Mesothelial cell of epicardium (in vitro differentiated cells): ENCODE data around the gene TRIM29. TPM values are rescaled to one million over a fixed set of nuclear protein-coding genes. Genes with fewer than 3 reads are reported as not detected.
"Not testable (repeated sequence)": the region's sequence is repeated elsewhere in the genome, so short reads cannot be mapped to it uniquely, and the experiment has no call there.

Experiments
- DNase-seq, 2 experiments: peaks; one replicate each; pipeline ENCODE4 v3.0.0; 2021; ENCODE audit warnings: low spot score in 2 of 2; ENCODE audit not compliant: unreplicated experiment in 2 of 2
- H3K27ac Mint-ChIP-seq: 2 replicates; pipeline ENCODE4 v1.8.0; 2021; ENCODE audit warnings: mixed read lengths
- H3K27me3 Mint-ChIP-seq: 2 replicates; pipeline ENCODE4 v1.8.0; 2021; ENCODE audit warnings: low read depth, mixed read lengths
- H3K36me3 Mint-ChIP-seq: 2 replicates; pipeline ENCODE4 v1.8.0; 2021; ENCODE audit warnings: mixed read lengths
- H3K4me1 Mint-ChIP-seq: 2 replicates; pipeline ENCODE4 v1.8.0; 2021; ENCODE audit warnings: mixed read lengths
- H3K4me3 Mint-ChIP-seq: 2 replicates; pipeline ENCODE4 v1.8.0; 2021; ENCODE audit warnings: mild to moderate bottlenecking, moderate library complexity, mixed read lengths
- H3K9me3 Mint-ChIP-seq: 2 replicates; pipeline ENCODE4 v1.8.0; 2021; ENCODE audit warnings: mixed read lengths
- total RNA-seq: library from RNA; stranded (reverse); gene quantifications from 3 replicates; pipeline ENCODE4 v1.2.1, GENCODE V29; 2021
- TF ChIP-seq, protein P1 (sequence below): fragments of 200-600 bp; sonication (generic); IDR thresholded peaks from one replicate; pipeline ENCODE4 v1.5.0; 2021; ENCODE audit warnings: antibody characterized with exemption; ENCODE audit not compliant: unreplicated experiment

Gene TRIM29
- total RNA-seq, 1 donor from 2014 or later, result 7.9 TPM

DNA sequence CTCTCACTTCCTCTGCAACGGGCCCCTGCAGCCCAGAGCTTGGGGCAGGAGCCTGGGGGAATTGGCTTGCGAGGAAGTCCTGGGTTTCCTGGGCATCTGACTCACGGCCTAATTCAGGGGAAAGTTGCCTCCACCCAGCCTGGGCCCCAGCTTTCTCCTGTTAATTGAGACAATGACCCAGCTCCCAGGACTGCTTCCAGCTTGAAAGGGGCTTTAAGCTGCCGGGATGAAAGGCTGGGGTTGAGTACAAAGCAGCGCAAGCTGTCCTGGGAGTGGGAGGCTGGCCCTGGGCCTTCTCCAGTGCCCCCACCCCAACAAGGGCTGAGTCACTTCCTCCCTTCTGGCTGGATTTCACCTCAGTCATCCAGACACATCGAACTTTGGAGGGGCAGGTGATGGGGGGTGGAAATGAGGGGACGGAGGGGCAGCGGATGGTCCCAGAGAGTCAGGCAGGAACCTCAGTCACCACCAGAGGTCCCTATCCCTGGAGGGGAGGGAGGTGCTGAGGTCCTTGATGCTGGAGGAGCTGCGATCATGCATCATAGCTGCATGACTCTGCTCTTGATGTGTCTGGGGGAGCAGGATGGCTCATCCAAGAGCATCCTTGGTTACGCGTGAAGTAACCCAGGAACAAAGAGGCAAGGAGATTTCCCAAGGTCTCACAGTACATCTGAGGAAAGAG is 42.8 kb upstream of the TRIM29 start:
- peak overlapping the region; percentile 43 for H3K27ac Mint-ChIP-seq
- DNase-seq, result peak in 1 of 2 experiments; percentile 35
- peaks cover 47% of the 10 kb centered on the region for H3K4me1 Mint-ChIP-seq
- no peaks in the 10 kb centered on the region for H3K9me3 Mint-ChIP-seq
- no peaks in the 10 kb centered on the region for H3K36me3 Mint-ChIP-seq
- peaks cover 10% of the 10 kb centered on the region for H3K27me3 Mint-ChIP-seq
- TF ChIP-seq, protein P1, sequence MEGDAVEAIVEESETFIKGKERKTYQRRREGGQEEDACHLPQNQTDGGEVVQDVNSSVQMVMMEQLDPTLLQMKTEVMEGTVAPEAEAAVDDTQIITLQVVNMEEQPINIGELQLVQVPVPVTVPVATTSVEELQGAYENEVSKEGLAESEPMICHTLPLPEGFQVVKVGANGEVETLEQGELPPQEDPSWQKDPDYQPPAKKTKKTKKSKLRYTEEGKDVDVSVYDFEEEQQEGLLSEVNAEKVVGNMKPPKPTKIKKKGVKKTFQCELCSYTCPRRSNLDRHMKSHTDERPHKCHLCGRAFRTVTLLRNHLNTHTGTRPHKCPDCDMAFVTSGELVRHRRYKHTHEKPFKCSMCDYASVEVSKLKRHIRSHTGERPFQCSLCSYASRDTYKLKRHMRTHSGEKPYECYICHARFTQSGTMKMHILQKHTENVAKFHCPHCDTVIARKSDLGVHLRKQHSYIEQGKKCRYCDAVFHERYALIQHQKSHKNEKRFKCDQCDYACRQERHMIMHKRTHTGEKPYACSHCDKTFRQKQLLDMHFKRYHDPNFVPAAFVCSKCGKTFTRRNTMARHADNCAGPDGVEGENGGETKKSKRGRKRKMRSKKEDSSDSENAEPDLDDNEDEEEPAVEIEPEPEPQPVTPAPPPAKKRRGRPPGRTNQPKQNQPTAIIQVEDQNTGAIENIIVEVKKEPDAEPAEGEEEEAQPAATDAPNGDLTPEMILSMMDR, result no peak
- H3K4me3 Mint-ChIP-seq, result no peak overlapping the region

- H3K36me3 Mint-ChIP-seq, H3K4me3 Mint-ChIP-seq, H3K9me3 Mint-ChIP-seq: not testable (repeated sequence)
- Mint-ChIP-seq H3K27ac (peak overlapping the region; percentile 43), H3K27me3 (peaks cover 17% of the 10 kb centered on the region), H3K4me1 (peaks cover 40% of the 10 kb centered on the region)
- DNase-seq, result peak in 1 of 2 experiments; percentile 26
Measured at GRCh38 chr11:120180063-120180462, 42.1 kb upstream of the TRIM29 start.

DNA sequence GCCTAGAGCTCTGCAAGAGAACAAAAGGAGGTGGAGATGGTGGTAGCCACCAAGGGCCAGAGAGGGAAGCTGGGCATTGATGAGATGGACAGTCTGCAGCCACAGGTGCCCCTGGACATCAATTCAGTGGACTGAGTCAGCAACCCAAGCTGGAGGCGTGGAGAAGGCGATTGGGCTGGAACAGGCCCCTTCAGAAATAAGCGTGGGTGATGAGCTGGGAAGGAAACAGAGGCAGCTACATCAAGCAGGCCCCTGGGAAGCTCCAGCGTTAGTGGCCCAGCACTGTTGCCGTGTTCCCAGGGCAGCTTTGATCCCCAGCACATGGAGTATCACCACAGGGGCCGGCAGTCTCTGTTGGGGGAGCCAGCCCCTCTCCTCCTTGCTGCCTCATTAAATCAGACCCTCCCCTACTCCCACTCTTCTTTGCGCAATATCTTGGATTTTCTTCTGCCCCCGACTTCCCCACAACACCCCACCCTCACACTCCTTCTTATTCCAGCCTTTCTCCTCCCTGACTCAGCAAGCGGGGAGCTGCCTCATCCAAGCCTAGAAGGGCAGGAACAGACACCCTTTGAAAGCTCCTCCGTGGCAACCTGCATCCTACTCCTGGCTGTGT is 41.3 kb upstream of the TRIM29 start:
- Mint-ChIP-seq H3K27me3 (peaks cover 26% of the 10 kb centered on the region), H3K9me3 (no peaks in the 10 kb centered on the region), H3K4me3 (no peak overlapping the region), H3K36me3 (no peaks in the 10 kb centered on the region), H3K4me1 (peaks cover 34% of the 10 kb centered on the region), H3K27ac (peak overlapping the region; percentile 30)
- peak in 1 of 2 experiments; percentile 22 for DNase-seq
- TF ChIP-seq, protein P1, result no peak

- H3K4me3 Mint-ChIP-seq, result no peak overlapping the region
Measured at GRCh38 chr11:120178561-120179056, 40.7 kb upstream of the TRIM29 start.

GRCh38 chr11:120174866-120175265 is 37.0 kb upstream of the TRIM29 start:
- no peaks in the 10 kb centered on the region for H3K36me3 Mint-ChIP-seq
- no peak overlapping the region for H3K27ac Mint-ChIP-seq
- H3K27me3 Mint-ChIP-seq, result peaks cover 58% of the 10 kb centered on the region
- H3K4me1 Mint-ChIP-seq, result peaks cover 26% of the 10 kb centered on the region
- TF ChIP-seq, protein P1, result no peak
- peak in 1 of 2 experiments; percentile 14 for DNase-seq
- no peak overlapping the region for H3K4me3 Mint-ChIP-seq
- H3K9me3 Mint-ChIP-seq, result no peaks in the 10 kb centered on the region

More at GRCh38 chr11:120178561-120179056, 40.7 kb upstream of the TRIM29 start:
- DNase-seq, result peak in 1 of 2 experiments; percentile 34
- H3K4me1 Mint-ChIP-seq, result peaks cover 33% of the 10 kb centered on the region
- no peaks in the 10 kb centered on the region for H3K36me3 Mint-ChIP-seq
- TF ChIP-seq, protein P1, result no peak
- peaks cover 31% of the 10 kb centered on the region for H3K27me3 Mint-ChIP-seq
- H3K9me3 Mint-ChIP-seq, result no peaks in the 10 kb centered on the region
- H3K27ac Mint-ChIP-seq, result peak overlapping the region; percentile 30

GRCh38 chr11:120173807-120174206 is 35.9 kb upstream of the TRIM29 start:
- no peaks in the 10 kb centered on the region for H3K36me3 Mint-ChIP-seq
- peaks cover 18% of the 10 kb centered on the region for H3K4me1 Mint-ChIP-seq
- TF ChIP-seq, protein P1, result no peak
- H3K27ac Mint-ChIP-seq, result no peak overlapping the region
- H3K27me3 Mint-ChIP-seq, result peaks cover 60% of the 10 kb centered on the region
- DNase-seq, result peak in 1 of 2 experiments; percentile 11
- H3K9me3 Mint-ChIP-seq, result no peaks in the 10 kb centered on the region
- no peak overlapping the region for H3K4me3 Mint-ChIP-seq
